ENCODE measurements around the gene WWOX. TPM values are rescaled to one million over a fixed set of nuclear protein-coding genes. Genes with fewer than 3 reads are reported as not detected.

WWOX gene
- polyA plus RNA-seq, 1 donor (not counting 4 experiments of a cell fraction or from before 2014, with no cell fraction given) = 5.1 TPM

DNA sequence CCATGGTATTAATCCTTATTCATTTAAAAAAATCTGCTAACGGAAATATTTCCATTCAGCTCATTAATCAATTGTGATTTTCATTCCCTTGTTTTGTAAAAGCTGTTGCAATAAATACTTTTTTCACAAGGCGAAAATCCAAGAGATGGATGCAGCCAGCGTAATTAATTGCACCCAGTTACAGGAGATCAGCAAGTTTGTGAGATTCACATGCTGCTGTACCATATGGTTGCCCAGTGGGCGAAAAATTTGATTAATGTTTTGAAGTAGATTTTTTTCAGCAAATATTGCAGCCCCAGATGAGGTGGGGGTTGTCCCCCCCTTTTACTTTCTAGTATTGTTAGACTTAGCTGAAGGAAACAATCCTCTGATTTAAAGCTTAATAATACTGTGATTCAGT, 186.6 kb downstream of the WWOX start:
- Histone ChIP-seq H3K79me2 (ENCODE audit: control insufficient read depth, insufficient read depth, low read length) (no peaks in the 10 kb centered on the region), H3K4me2 (ENCODE audit: control insufficient read depth, extremely low read depth, insufficient read depth, low read depth, low read length) (no peak overlapping the region), H3K27ac (ENCODE audit: control insufficient read depth, insufficient read depth, low read length) (no peak overlapping the region), H3K9me3 (ENCODE audit: control insufficient read depth, low read depth, low read length) (no peaks in the 10 kb centered on the region), H3K9ac (ENCODE audit: control insufficient read depth, extremely low read depth, insufficient read depth, low read length) (no peak overlapping the region), H3K9me1 (ENCODE audit: control insufficient read depth, extremely low read depth, insufficient read depth, low read length) (no peaks in the 10 kb centered on the region), H3K36me3 (ENCODE audit: control insufficient read depth in 2 of 2, extremely low read depth in 1 of 2, insufficient read depth in 2 of 2, low read length in 2 of 2) (no peaks in the 10 kb centered on the region), H2AFZ (ENCODE audit: control insufficient read depth, low read length) (no peak overlapping the region), H3K27me3 (ENCODE audit: control insufficient read depth, extremely low read depth, insufficient read depth, low read length) (no peaks in the 10 kb centered on the region), H4K20me1 (ENCODE audit: control insufficient read depth, extremely low read depth, insufficient read depth, low read length) (no peaks in the 10 kb centered on the region), H3K4me1 (ENCODE audit: control insufficient read depth, extremely low read depth, insufficient read depth, low read length) (no peaks in the 10 kb centered on the region), H3K4me3 (ENCODE audit: control insufficient read depth in 2 of 3, extremely low read depth in 1 of 3, insufficient read depth in 2 of 3, low read depth in 1 of 3, low read length in 3 of 3) (no peak overlapping the region)
- no peak for DNase-seq (ENCODE audit: low read depth, low spot score)
- TF ChIP-seq, protein P1, sequence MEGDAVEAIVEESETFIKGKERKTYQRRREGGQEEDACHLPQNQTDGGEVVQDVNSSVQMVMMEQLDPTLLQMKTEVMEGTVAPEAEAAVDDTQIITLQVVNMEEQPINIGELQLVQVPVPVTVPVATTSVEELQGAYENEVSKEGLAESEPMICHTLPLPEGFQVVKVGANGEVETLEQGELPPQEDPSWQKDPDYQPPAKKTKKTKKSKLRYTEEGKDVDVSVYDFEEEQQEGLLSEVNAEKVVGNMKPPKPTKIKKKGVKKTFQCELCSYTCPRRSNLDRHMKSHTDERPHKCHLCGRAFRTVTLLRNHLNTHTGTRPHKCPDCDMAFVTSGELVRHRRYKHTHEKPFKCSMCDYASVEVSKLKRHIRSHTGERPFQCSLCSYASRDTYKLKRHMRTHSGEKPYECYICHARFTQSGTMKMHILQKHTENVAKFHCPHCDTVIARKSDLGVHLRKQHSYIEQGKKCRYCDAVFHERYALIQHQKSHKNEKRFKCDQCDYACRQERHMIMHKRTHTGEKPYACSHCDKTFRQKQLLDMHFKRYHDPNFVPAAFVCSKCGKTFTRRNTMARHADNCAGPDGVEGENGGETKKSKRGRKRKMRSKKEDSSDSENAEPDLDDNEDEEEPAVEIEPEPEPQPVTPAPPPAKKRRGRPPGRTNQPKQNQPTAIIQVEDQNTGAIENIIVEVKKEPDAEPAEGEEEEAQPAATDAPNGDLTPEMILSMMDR (optimal IDR thresholded peaks at IDR 0.05 in 1 of 3, IDR thresholded peaks at IDR 0.05 in 1 of 3, conservative IDR thresholded peaks at IDR 0.05 in 1 of 3; ENCODE audit: extremely low read depth in 1 of 3, insufficient read depth in 2 of 3, low read length in 3 of 3) = no peak
- TF ChIP-seq EZH2 (IDR thresholded peaks at IDR 0.05; ENCODE audit: low read length) = no peak
- dilution Hi-C loops (cut with MboI; ENCODE audit: extremely low pct_ligation_motif_present, low sequenced_read_pairs) = no loop called here
- no peak for FAIRE-seq

- Histone ChIP-seq H3K79me2 (ENCODE audit: control insufficient read depth, insufficient read depth, low read length) (no peaks in the 10 kb centered on the region), H3K4me2 (ENCODE audit: control insufficient read depth, extremely low read depth, insufficient read depth, low read depth, low read length) (no peak overlapping the region), H3K27me3 (ENCODE audit: control insufficient read depth, extremely low read depth, insufficient read depth, low read length) (no peaks in the 10 kb centered on the region), H3K9ac (ENCODE audit: control insufficient read depth, extremely low read depth, insufficient read depth, low read length) (no peak overlapping the region), H3K9me3 (ENCODE audit: control insufficient read depth, low read depth, low read length) (no peaks in the 10 kb centered on the region), H3K36me3 (ENCODE audit: control insufficient read depth in 2 of 2, extremely low read depth in 1 of 2, insufficient read depth in 2 of 2, low read length in 2 of 2) (no peaks in the 10 kb centered on the region), H2AFZ (ENCODE audit: control insufficient read depth, low read length) (no peak overlapping the region), H3K9me1 (ENCODE audit: control insufficient read depth, extremely low read depth, insufficient read depth, low read length) (no peaks in the 10 kb centered on the region), H3K27ac (ENCODE audit: control insufficient read depth, insufficient read depth, low read length) (no peak overlapping the region), H3K4me1 (ENCODE audit: control insufficient read depth, extremely low read depth, insufficient read depth, low read length) (no peaks in the 10 kb centered on the region), H3K4me3 (ENCODE audit: control insufficient read depth in 2 of 3, extremely low read depth in 1 of 3, insufficient read depth in 2 of 3, low read depth in 1 of 3, low read length in 3 of 3) (no peak overlapping the region), H4K20me1 (ENCODE audit: control insufficient read depth, extremely low read depth, insufficient read depth, low read length) (no peaks in the 10 kb centered on the region)
- DNase-seq (ENCODE audit: low read depth, low spot score) (no peak), FAIRE-seq (no peak)
- TF ChIP-seq, protein P1 (optimal IDR thresholded peaks at IDR 0.05 in 1 of 3, IDR thresholded peaks at IDR 0.05 in 1 of 3, conservative IDR thresholded peaks at IDR 0.05 in 1 of 3; ENCODE audit: extremely low read depth in 1 of 3, insufficient read depth in 2 of 3, low read length in 3 of 3) = no peak
- TF ChIP-seq EZH2 (IDR thresholded peaks at IDR 0.05; ENCODE audit: low read length) = no peak
- dilution Hi-C loops (cut with MboI; ENCODE audit: extremely low pct_ligation_motif_present, low sequenced_read_pairs) = no loop called here
Measured at GRCh38 chr16:78288888-78289287, 189.4 kb downstream of the WWOX start.

Measured in keratinocyte (primary cell).